NCI-H2107 treated with DMSO at 0.1 percent for 48 hours (cell line): ENCODE measurements around the gene RTP5.

ENCODE experiments used
- DNase-seq: peaks from one replicate; lab custom pipeline; 2025; ENCODE audit not compliant: unreplicated experiment; lab: John Stamatoyannopoulos, UW

Gene RTP5

DNA sequence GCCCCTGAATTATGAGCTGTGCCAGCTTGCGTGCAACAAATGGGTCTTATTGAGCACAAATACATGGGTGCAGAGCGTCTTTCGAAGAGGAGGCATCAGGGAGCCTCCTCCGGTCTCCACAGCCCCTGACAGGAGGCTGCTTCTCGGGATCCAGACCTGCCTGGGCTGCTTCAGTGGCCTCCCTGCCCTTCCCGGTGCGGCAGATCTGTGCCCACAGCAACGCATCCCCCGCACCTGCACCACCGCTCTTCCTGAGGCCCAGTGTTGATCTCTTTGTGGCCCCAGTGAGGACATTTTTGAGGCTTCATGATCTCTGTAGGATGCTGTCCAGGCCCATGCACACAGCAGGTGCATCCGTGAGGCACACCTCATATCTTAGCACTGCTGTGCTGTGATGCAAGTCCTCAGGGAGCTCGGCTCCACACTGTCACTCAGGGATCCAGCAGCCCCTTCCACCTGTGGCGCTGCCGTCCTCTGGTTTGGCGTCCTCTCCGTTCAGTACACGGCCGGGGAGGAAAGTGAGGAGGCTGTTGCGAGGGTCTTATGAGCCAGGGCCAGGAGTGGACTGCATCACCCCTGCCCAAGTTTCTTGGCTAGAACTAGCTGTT, 17.4 kb downstream of the RTP5 start:
- DNase-seq: no peak

- DNase-seq: no peak
Observed at GRCh38 chr2:241887806-241888522, 18.4 kb downstream of the RTP5 start.

DNA sequence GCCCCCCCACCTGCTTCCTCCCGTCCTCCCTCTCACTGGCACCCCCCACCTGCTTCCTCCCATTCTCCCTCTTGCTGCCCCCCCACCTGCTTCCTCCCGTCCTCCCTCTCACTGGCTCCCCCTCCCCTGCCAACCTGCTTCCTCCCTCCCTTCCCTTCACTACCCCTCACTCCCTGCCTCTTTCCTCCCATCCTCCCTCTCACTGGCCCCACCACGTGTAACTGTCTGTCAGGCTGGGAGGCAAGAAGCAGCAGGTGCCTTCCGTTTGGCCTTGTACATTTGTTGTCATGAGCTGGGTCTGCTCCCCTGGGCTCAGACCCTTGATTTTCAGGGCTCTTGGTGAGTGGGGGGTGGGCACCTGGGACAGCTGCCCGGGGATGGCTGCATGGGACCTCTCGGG, 19.1 kb downstream of the RTP5 start:
- no peak for DNase-seq

DNA sequence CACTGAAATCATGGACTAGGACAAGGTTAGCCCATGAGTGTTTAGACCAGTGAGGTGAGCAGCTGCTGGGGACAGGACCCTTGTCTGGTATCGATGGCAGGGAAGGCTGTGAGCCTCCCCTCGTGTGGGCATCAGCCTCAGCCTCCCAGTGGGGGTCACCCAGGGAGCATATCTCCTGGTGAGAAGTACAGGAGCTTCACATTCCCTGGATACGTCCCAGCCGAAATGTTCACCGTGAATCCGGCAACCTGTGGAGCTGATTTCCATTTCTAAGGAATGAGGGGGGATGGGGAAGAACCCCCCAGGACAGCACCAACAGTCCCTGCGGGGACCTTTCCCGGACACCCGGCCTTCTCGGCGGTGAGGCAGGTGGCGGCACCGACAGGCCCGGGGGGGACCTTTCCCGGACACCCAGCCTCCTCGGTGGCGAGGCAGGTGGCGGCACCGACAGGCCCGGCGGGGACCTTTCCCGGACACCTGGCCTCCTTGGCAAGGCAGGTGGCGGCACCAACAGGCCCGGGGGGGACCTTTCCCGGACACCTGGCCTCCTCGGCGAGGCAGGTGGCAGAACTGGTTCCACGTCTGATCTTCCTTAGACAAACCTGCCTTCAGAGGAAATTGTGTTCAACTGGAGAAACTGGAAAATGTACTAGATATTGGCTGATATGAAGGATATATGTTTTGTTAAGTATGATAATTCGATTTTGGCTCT, 21.2 kb downstream of the RTP5 start:
- DNase-seq: no peak

GRCh38 chr2:241891315-241891987, 21.9 kb downstream of the RTP5 start:
- DNase-seq: no peak

- DNase-seq: no peak
Observed at GRCh38 chr2:241891988-241892298, 22.4 kb downstream of the RTP5 start.

GRCh38 chr2:241892299-241893137, 23.0 kb downstream of the RTP5 start:
- DNase-seq: no peak

DNA sequence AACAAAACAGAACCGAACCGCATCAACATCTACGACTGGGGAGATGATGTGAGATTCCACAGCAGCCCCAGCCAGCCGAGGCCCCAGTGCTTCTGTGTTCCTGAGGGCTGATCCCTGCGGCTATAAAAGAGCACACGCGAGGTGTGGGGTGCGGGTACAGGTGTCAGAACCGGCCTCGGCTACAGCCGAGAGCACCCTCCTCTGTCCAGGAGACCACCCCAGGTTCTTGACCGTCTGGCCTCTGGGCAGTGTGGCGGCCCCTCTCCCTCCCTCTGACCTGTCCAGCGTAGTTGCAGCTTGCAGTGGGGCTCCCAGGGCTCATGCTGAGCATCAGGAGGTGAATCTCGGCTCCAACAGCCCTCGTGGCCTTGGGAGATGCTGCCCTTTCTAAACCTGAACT, 23.7 kb downstream of the RTP5 start:
- DNase-seq: no peak

GRCh38 chr2:241894056-241894641, 24.6 kb downstream of the RTP5 start:
- DNase-seq: no peak

GRCh38 chr2:241894681-241895426, 25.3 kb downstream of the RTP5 start:
- no peak for DNase-seq

DNA sequence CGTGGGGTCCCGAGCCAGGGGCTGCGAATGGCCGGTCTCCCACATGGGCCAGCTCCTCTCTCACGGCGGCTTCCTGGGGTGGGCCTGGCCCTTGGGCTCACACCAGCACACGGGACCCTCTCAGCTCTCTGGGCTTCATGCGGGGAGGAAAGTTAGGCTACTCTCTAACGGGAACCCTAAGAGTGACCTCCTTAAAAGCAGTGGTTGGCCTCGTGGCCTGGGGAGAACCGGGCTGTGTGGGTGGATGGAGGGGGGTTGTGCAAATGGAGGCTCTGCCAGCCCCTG, 25.8 kb downstream of the RTP5 start:
- no peak for DNase-seq

GRCh38 chr2:241895712-241896641, 26.4 kb downstream of the RTP5 start:
- DNase-seq: no peak

- no peak for DNase-seq
Observed at GRCh38 chr2:241896746-241897201, 27.2 kb downstream of the RTP5 start.

DNA sequence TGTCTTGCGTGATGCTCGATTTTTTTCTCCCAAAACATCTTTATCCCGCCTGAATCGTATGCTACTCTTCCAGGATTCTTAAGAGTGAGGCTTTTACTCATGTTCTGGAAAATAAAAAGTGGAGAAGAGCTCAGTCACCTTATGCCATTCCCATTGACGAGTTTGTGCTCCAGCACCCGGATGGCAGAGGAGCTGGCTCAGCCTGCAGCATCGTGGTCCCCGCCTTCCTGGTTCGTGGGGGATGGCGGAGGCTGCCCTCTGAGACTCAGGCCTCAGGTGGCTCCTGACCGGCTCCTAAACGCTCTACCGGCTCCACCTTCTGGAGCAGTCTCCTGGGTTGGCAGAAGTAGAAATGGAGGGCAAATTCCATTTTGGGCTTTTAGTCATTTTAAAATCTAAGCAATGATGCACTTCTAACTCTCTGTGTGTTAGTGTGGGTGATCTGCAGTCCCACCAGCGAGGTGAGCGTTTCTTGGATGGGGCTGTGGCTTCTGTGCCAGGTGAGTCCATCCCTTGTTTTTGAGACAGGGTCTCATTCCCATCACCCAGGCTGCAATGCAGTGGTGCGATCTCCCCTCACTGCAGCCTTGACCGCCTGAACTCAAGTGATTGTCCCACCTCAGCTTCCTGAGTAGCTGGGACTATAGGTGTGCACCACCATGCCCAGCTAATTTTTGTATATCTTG, 27.8 kb downstream of the RTP5 start:
- DNase-seq: no peak

DNA sequence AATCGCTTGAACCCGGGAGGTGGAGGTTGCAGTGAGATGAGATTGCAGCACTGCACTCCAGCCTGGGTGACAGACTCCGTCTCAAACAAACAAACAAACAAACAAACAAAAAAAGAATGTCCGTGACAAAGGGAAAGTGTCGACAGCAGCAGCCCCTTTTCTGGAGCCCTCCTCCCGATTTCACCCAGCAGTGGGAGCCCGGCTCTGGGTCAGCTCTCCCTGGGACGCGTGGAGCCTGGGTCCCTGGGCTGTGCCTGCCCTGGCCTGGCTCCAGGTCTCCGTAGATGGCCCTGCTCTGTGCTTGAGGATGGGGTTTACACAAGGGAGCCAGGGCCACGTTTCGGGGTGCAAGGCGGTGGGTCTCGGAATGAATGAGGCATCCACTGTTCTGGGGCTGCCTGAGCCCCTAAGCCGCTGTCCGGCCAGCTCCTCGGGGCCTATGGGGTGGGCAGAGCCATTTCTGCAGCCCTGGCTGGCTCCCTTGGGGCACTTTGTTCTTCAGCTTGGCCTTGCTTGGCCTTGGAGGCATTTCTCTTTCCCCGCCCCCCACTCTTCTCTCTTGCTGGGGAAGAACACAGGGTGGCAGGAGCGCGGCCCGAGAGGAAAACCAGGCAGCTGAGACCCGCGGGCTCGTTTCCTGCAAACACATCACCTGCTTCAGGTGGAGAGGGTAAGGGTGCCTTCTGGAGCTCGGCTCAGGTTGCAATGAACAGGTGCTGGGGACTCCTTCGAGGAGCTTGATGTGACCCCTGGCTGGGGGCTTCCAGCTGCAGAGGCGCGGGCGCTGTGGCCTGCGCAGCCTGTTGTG, 29.1 kb downstream of the RTP5 start:
- DNase-seq: peak; percentile 51

GRCh38 chr2:241900251-241901017, 30.9 kb downstream of the RTP5 start:
- DNase-seq: no peak

GRCh38 chr2:241901018-241901380, 31.5 kb downstream of the RTP5 start:
- DNase-seq: no peak
